A673 (cell line): ENCODE measurements around the gene EPHA10.

Experiments
- CTCF ChIP-seq: fragments of 300-800, 200-600 bp; sonication (generic); conservative IDR thresholded peaks from 2 replicates; pipeline ENCODE4 v1.5.1; 2017; ENCODE audit warnings: low read depth, mild to moderate bottlenecking, antibody characterized with exemption, low read length, moderate library complexity, mixed read lengths
- EZH2 ChIP-seq: fragments of 200-600 bp; sonication (generic); IDR thresholded peaks from 2 replicates; pipeline ENCODE4 v1.6.1; 2017; ENCODE audit warnings: borderline replicate concordance, low read depth, mild to moderate bottlenecking, mixed read lengths, antibody characterized with exemption, low read length; ENCODE audit not compliant: poor library complexity, severe bottlenecking

- TF ChIP-seq EZH2 (no peak), CTCF (no peak)
Measured at GRCh38 chr1:37778654-37779053, 13.7 kb upstream of the EPHA10 start.
